ENCODE results near the gene TCTN2. TPM values are rescaled to one million over a fixed set of nuclear protein-coding genes. Genes with fewer than 3 reads are reported as not detected.

TCTN2 gene
- total RNA-seq, 1 donor from 2014 or later, result 12.8 TPM

- peak overlapping the region; percentile 87 for H3K4me3 Mint-ChIP-seq (ENCODE audit: unreplicated experiment)
- H3K9me3 Mint-ChIP-seq (ENCODE audit: unreplicated experiment), result no peaks in the 10 kb centered on the region
- peak overlapping the region; percentile 28 for H3K27ac Mint-ChIP-seq (ENCODE audit: unreplicated experiment)
- no peak for DNase-seq (ENCODE audit: extremely low spot score, unreplicated experiment)
- peaks cover 18% of the 10 kb centered on the region for H3K4me1 Mint-ChIP-seq (ENCODE audit: unreplicated experiment)
- H3K36me3 Mint-ChIP-seq (ENCODE audit: unreplicated experiment), result peaks cover 8% of the 10 kb centered on the region
- TF ChIP-seq CTCF (IDR thresholded peaks at IDR 0.05), result no peak
- H3K27me3 Mint-ChIP-seq (ENCODE audit: unreplicated experiment), result no peaks in the 10 kb centered on the region
Measured at GRCh38 chr12:123671876-123672275, 963 bp downstream of the TCTN2 start.

- Mint-ChIP-seq H3K27me3 (ENCODE audit: unreplicated experiment) (no peaks in the 10 kb centered on the region), H3K36me3 (ENCODE audit: unreplicated experiment) (peaks cover 8% of the 10 kb centered on the region), H3K27ac (ENCODE audit: unreplicated experiment) (no peak overlapping the region), H3K4me3 (ENCODE audit: unreplicated experiment) (no peak overlapping the region), H3K9me3 (ENCODE audit: unreplicated experiment) (no peaks in the 10 kb centered on the region), H3K4me1 (ENCODE audit: unreplicated experiment) (peaks cover 18% of the 10 kb centered on the region)
- TF ChIP-seq CTCF (IDR thresholded peaks at IDR 0.05), result no peak
- no peak for DNase-seq (ENCODE audit: extremely low spot score, unreplicated experiment)
Measured at GRCh38 chr12:123675436-123675835, 4.5 kb downstream of the TCTN2 start.

- no peak overlapping the region for H3K4me3 Mint-ChIP-seq (ENCODE audit: unreplicated experiment)
- no peak overlapping the region for H3K27ac Mint-ChIP-seq (ENCODE audit: unreplicated experiment)
- no peak for DNase-seq (ENCODE audit: extremely low spot score, unreplicated experiment)
- peaks cover 10% of the 10 kb centered on the region for H3K4me1 Mint-ChIP-seq (ENCODE audit: unreplicated experiment)
- no peaks in the 10 kb centered on the region for H3K9me3 Mint-ChIP-seq (ENCODE audit: unreplicated experiment)
- peaks cover 12% of the 10 kb centered on the region for H3K36me3 Mint-ChIP-seq (ENCODE audit: unreplicated experiment)
- no peaks in the 10 kb centered on the region for H3K27me3 Mint-ChIP-seq (ENCODE audit: unreplicated experiment)
- TF ChIP-seq CTCF (IDR thresholded peaks at IDR 0.05), result no peak
Measured at GRCh38 chr12:123676616-123677320, 5.9 kb downstream of the TCTN2 start.

GRCh38 chr12:123678981-123679380, 8.1 kb downstream of the TCTN2 start:
- Mint-ChIP-seq H3K36me3 (ENCODE audit: unreplicated experiment) (peaks cover 14% of the 10 kb centered on the region), H3K4me3 (ENCODE audit: unreplicated experiment) (no peak overlapping the region), H3K27ac (ENCODE audit: unreplicated experiment) (no peak overlapping the region), H3K4me1 (ENCODE audit: unreplicated experiment) (no peaks in the 10 kb centered on the region), H3K27me3 (ENCODE audit: unreplicated experiment) (no peaks in the 10 kb centered on the region), H3K9me3 (ENCODE audit: unreplicated experiment) (no peaks in the 10 kb centered on the region)
- TF ChIP-seq CTCF (IDR thresholded peaks at IDR 0.05), result no peak
- no peak for DNase-seq (ENCODE audit: extremely low spot score, unreplicated experiment)

- Mint-ChIP-seq H3K9me3 (ENCODE audit: unreplicated experiment) (no peaks in the 10 kb centered on the region), H3K4me3 (ENCODE audit: unreplicated experiment) (no peak overlapping the region), H3K27me3 (ENCODE audit: unreplicated experiment) (no peaks in the 10 kb centered on the region), H3K36me3 (ENCODE audit: unreplicated experiment) (peaks cover 15% of the 10 kb centered on the region), H3K4me1 (ENCODE audit: unreplicated experiment) (no peaks in the 10 kb centered on the region), H3K27ac (ENCODE audit: unreplicated experiment) (no peak overlapping the region)
- TF ChIP-seq CTCF (IDR thresholded peaks at IDR 0.05), result no peak
- DNase-seq (ENCODE audit: extremely low spot score, unreplicated experiment), result no peak
Measured at GRCh38 chr12:123681605-123682004, 10.7 kb downstream of the TCTN2 start.
